Measurements from ENCODE around the gene ZNF823.
A peak's percentile ranks its signal among the peaks of the same experiment; 100 is the strongest.
"Not testable (repeated sequence)": the region's sequence is repeated elsewhere in the genome, so short reads cannot be mapped to it uniquely, and the experiment has no call there.

Gene ZNF823

DNA sequence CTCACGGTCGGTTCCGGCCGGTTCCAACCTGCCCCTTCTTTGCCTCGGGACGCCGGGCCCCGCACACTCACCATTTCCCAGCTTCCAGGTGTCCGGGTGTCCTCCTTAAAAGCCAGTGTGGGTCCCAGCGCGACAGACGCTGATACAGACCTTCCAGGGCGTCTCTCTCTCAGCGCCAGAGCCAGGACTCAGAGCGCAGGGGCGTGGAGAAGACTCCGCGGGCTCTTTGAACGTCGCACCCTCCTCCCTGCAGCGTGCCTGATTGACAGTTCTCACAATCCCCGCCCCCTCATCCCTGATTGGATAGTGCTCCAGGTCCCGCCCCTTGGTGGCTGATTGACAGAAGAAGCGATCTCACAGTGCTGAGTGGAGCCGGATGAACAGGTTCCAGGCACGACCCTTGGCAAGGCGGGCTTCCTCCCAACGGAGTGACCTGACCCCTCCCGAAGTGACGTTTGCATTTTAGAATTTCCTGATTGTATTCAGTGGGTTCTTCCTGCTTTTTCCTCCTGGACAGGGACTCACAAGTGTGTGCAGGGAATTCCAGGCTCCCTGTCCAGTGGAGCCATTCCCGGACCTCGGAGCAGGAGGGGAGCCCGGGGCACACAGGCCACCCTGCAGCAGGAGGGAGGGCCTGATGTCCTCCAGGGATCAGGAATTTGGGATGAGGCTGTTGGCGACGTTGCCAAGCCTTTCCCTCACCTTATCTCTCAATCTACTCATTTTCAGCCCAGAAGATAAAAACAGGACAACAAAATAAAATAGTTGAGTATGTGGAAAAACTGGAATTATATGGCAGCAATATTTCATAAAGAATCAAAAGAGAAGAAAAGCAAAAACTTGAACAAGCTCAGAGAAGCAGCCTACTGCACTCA, at the start of gene ZNF823:
TSS of gene ZNF823 (minus strand) at position 201 of the 875 bp plus-strand sequence. CDS start at position 74, 127 bp downstream.
- Mint-ChIP-seq H3K27me3 (peaks cover 2% of the 10 kb centered on the region), H3K4me1 (peaks cover 23% of the 10 kb centered on the region), H3K36me3 (peaks cover 4% of the 10 kb centered on the region), H3K9me3 (no peaks in the 10 kb centered on the region), H3K27ac (peak within 1 kb of the TSS; percentile 86), H3K4me3 (peak within 1 kb of the TSS; percentile 99)

DNA sequence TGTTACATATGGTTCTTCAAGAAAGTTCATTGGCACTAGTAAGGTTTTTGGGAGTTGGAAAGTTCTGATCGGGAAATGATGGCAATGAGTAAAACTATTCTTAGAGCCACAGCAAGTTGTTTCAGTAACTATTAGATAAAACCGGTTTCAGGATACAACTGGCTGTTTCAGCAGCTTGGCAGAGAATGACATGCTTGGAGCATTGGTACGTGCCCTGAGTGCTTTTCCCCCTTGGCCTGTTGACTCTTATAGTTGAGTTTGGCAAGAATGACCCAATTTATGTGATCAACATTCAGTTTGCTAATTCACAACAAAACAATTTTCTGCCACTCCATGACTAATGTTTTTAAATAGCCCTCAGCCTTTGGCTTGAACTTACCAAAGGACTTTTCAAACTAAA, 48.8 kb upstream of the ZNF823 start:
- H3K27me3 Mint-ChIP-seq, result no peaks in the 10 kb centered on the region
- H3K27ac Mint-ChIP-seq, result no peak overlapping the region
- peaks cover 27% of the 10 kb centered on the region for H3K36me3 Mint-ChIP-seq
- H3K4me1 Mint-ChIP-seq, result no peaks in the 10 kb centered on the region
- H3K4me3 Mint-ChIP-seq, result no peak overlapping the region
- H3K9me3 Mint-ChIP-seq, result peaks cover 18% of the 10 kb centered on the region

DNA sequence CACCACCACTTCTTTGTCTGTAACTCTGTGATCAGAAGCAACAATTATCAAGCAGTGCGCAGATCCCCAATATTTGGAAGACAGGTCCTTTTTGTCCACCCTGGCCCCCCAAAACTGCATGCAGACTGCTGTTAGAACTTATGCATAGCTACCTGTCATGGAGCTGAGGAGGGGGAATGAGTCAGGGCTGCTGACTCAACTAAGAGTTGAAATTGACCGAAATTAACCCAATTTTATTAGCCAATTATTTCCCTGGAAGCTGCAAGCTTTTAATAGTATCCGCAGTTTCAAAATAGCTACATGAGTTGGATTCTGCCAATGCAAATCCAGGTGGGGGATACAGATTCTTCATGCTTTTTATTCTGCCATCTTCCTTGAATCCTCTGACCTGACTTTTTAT, 45.6 kb upstream of the ZNF823 start:
- Mint-ChIP-seq H3K4me1 (no peaks in the 10 kb centered on the region), H3K36me3 (peaks cover 43% of the 10 kb centered on the region), H3K9me3 (peaks cover 8% of the 10 kb centered on the region), H3K27ac (no peak overlapping the region), H3K27me3 (no peaks in the 10 kb centered on the region), H3K4me3 (no peak overlapping the region)

DNA sequence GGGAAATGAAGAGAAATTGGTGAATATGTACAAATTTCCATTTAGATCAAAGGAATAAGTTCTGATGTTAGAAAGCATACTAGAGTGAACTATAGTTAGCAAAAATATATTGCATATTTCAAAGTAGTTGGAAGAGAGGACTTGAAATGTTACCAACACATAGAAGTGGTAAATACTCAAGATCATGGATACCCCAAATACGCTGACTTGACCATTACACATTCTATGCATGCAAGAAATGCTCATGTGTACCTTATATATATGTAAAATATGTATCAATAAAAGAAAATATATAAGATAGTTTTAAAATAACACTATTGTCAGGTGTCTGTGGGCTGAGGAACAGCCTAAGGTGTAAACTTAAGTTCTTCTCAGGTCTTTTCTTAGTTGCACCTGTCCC, 45.0 kb upstream of the ZNF823 start:
- no peaks in the 10 kb centered on the region for H3K4me1 Mint-ChIP-seq
- H3K36me3 Mint-ChIP-seq, result peaks cover 43% of the 10 kb centered on the region
- H3K27me3 Mint-ChIP-seq, result no peaks in the 10 kb centered on the region
- no peak overlapping the region for H3K27ac Mint-ChIP-seq
- peaks cover 8% of the 10 kb centered on the region for H3K9me3 Mint-ChIP-seq
- H3K4me3 Mint-ChIP-seq, result no peak overlapping the region

DNA sequence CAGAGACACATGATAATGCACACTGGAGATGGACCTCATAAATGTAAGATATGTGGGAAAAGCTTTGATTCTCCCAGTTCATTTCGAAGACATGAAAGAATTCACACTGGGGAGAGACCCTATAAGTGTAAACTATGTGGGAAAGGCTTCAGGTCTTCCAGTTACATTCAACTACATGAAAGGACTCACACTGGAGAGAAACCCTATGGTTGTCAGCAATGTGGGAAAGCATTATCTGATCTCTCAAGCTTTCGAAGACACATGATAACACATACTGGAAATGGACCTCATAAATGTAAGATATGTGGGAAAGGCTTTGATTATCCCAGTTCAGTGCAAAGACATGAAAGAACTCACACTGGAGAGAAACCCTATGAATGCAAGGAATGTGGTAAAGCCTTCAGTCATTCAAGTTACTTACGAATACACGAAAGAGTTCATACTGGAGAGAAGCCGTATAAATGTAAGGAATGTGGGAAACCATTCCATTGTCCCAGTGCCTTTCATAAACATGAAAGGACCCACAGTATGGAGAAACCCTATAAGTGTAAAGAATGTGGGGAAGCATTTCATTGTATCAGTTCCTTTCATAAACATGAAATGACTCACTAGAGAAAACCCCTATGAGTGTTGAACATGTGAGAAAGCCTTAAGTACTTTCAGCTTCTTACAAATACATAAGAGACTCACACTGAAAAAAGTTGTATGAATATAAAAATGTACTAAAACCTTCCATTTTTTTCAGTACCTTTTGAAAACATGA, 42.7 kb upstream of the ZNF823 start:
- Mint-ChIP-seq H3K9me3 (peaks cover 13% of the 10 kb centered on the region), H3K36me3 (peaks cover 61% of the 10 kb centered on the region)

DNA sequence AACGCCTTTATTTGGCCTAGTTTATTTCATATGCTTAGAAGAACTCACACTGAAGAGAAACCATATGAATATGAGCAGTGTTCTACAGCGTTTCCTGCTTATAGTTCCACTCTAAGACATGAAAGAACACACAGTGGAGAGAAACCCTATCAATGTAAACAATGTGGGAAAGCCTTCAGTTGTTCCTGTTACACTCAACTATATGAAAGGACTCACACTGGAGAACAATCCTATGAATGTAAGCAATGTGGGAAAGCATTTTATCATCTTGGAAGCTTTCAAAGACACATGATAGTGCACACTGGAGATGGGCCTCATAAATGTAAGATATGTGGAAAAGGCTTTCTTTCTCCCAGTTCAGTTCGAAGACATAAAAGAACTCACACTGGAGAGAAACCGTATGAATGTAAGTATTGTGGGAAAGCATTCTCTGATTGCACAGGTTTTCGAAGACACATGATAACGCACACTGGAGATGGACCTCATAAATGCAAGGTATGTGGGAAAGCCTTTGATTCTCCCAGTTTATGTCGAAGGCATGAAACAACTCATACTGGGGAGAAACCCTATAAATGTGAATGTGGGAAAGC, 41.8 kb upstream of the ZNF823 start:
- peaks cover 13% of the 10 kb centered on the region for H3K9me3 Mint-ChIP-seq
- H3K27ac Mint-ChIP-seq, result no peak overlapping the region
- H3K4me1 Mint-ChIP-seq, result no peaks in the 10 kb centered on the region
- H3K4me3 Mint-ChIP-seq, result no peak overlapping the region
- peaks cover 69% of the 10 kb centered on the region for H3K36me3 Mint-ChIP-seq
- H3K27me3 Mint-ChIP-seq, result no peaks in the 10 kb centered on the region

More for the DNA sequence above, 42.7 kb upstream of the ZNF823 start:
- H3K27ac Mint-ChIP-seq, result no peak overlapping the region
- no peak overlapping the region for H3K4me3 Mint-ChIP-seq
- H3K27me3 Mint-ChIP-seq, result no peaks in the 10 kb centered on the region
- no peaks in the 10 kb centered on the region for H3K4me1 Mint-ChIP-seq

DNA sequence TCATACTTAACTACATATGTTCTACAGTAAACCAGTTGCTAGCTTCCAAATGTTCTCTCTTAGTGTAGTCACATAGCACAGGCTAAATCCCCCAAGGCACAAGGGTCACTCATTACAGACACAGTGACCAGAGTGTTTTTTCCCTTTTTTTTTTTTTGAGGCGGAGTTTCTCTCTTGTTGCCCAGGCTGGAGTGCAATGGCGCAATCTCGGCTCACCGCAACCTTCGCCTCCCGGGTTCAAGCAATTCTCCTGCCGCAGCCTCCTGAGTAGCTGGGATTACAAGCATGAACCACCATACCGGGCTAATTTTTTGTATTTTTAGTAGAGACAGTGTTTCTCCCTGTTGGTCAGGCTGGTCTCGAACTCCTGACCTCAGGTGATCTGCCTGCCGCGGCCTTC, 37.9 kb upstream of the ZNF823 start:
- peaks cover 24% of the 10 kb centered on the region for H3K9me3 Mint-ChIP-seq
- H3K4me3 Mint-ChIP-seq, H3K4me1 Mint-ChIP-seq, H3K27ac Mint-ChIP-seq, H3K27me3 Mint-ChIP-seq: not testable (repeated sequence)
- H3K36me3 Mint-ChIP-seq, result peaks cover 70% of the 10 kb centered on the region

DNA sequence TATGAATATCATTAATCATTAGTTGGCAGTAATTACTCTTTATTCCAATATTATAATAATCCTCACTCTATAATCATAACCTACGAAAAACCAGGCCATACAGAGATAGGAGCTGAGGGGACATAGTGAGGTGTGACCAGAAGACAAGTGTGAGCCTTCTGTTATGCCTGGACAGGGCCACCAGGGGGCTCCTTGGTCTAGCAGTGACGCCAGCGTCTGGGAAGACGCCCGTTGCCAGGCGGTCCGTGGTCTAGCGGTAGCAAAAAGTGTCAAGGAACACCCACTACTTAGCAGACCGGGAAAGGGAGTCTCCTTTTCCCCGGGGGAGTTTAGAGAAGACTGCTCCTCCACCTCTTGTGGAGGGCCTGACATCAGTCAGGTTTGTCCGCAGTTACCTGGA, 32.8 kb upstream of the ZNF823 start:
- peaks cover 24% of the 10 kb centered on the region for H3K9me3 Mint-ChIP-seq
- not testable (repeated sequence) for H3K27ac Mint-ChIP-seq, H3K27me3 Mint-ChIP-seq, H3K4me3 Mint-ChIP-seq
- H3K4me1 Mint-ChIP-seq, result peaks cover 20% of the 10 kb centered on the region
- peaks cover 43% of the 10 kb centered on the region for H3K36me3 Mint-ChIP-seq

DNA sequence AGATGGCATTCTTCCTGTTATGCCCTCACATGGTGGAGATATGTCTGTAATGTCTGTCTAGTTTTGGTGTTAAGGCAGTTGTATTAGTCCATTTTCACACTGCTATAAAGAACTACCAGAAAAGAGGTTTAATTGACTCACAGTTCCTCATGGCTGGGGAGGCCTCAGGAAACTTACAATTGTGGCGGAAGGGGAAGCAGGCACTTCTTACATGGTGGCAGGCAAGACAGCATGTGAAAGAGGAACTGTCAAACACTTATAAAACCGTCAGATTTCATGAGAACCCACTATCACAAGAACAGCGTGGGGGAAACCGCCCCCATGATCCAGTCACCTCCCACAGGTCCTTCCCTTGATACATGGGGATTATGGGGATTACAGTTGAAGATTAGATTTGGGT, 31.2 kb upstream of the ZNF823 start:
- Mint-ChIP-seq H3K27ac (no peak overlapping the region), H3K4me3 (no peak overlapping the region), H3K9me3 (peaks cover 24% of the 10 kb centered on the region), H3K36me3 (peaks cover 35% of the 10 kb centered on the region), H3K4me1 (peaks cover 22% of the 10 kb centered on the region), H3K27me3 (no peaks in the 10 kb centered on the region)

DNA sequence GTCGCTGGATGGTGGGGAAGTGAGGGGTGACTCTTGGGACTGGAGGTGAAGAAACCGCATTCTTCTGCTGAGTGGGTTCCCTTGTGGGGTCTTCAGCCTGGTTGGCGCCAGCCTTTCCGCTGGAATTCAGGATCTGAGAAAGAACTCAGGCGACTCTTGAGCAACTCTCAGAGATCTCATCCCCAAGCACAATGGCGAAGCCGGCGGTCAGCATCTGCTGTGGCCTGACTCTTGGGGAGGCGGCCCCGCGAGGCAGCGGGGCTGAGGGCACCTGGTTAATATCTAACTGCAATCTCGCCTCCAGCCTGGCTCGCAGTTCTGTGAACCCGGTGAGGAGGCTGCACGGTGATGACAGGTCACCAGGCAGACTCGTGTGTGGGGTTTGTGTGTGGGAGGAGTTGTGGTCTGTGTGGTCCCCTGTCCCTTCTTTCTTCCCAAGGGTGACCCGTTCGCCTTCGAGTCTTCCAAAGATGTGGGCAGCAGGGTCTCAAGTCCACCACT, 28.9 kb upstream of the ZNF823 start:
- peak overlapping the region; percentile 99 for H3K4me3 Mint-ChIP-seq
- H3K27me3 Mint-ChIP-seq, result peaks cover 4% of the 10 kb centered on the region
- peaks cover 9% of the 10 kb centered on the region for H3K9me3 Mint-ChIP-seq

DNA sequence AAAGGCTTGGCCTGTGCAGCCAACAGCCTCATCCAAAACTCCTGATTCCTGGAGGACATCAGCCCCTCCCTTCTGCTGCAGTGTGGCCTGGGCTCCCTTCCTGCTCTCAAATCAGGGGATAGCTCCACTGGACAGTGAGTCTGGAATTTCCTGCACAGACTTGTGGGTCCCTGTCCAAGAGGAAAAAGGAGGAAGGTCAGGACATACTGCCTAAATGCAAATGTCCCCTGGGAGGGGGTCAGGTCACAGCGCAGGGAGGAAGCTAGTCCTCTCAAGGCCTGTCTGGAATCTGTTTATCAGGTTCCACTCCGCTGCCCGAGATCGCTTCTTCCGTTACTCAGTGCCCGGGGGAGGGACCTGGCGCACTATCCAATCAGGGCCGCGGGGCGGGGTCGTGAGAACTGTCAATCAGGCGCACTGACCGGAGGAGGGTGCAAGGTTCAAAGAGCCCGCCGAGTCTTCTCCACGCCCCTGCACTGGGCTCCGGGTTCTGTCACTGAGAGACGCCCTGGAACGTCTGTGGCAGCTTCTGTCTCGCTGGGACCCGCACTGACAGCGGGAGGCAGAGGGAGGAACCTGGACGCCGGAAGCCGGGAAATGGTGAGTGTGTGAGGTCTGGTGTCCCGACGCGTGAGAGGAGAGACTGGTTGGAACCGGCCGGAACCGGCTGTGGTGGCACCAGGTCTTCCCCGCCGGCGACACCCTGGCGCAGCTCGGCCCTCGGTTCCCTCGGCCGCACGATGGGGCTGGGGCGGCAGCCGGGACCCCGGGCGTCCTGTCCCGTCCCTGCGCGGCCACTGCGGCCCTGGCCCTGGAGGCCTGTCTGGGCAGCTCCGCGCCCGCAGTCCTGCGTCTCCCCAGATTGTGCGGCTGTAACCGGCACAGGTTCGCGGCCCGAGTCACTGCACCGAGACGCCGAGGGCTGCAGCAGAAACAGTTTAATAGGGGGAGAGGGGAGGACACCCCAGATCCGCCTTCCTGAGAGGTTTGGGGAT, 28.1 kb upstream of the ZNF823 start, which contains the start of gene ZNF441:
TSS of gene ZNF441 (plus strand) at position 404 of the 995 bp plus-strand sequence. CDS start at position 598, 194 bp downstream.
- peak within 1 kb of the TSS; percentile 99 for H3K4me3 Mint-ChIP-seq

More for the DNA sequence above, 28.9 kb upstream of the ZNF823 start:
- Mint-ChIP-seq H3K4me1 (peaks cover 22% of the 10 kb centered on the region), H3K36me3 (peaks cover 27% of the 10 kb centered on the region), H3K27ac (peak overlapping the region; percentile 62)

DNA sequence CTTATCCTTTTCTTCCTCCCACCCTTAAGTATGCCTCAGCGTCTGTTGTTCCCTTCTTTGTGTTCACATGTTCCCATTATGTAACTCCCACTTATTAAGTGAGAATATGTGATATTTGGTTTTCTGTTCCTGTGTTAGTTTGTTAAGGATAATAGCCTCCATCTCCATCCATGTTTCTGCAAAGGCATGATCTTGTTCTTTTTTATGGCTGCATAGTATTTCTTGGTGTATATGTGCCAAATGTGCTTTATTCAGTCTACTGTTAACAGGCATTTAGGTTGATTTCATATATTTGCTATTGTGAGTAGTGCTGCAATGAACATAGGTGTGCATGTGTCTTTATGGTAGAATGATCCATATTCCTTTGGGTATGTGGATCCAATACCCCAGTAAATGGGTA, 24.9 kb upstream of the ZNF823 start:
- no peak overlapping the region for H3K4me3 Mint-ChIP-seq
- H3K27me3 Mint-ChIP-seq, result peaks cover 6% of the 10 kb centered on the region
- peaks cover 17% of the 10 kb centered on the region for H3K4me1 Mint-ChIP-seq
- peaks cover under 1% of the 10 kb centered on the region for H3K9me3 Mint-ChIP-seq
- peaks cover 7% of the 10 kb centered on the region for H3K36me3 Mint-ChIP-seq
- no peak overlapping the region for H3K27ac Mint-ChIP-seq

More for the DNA sequence above, 28.1 kb upstream of the ZNF823 start, which contains the start of gene ZNF441:
- Mint-ChIP-seq H3K9me3 (peaks cover 4% of the 10 kb centered on the region), H3K36me3 (peaks cover 21% of the 10 kb centered on the region), H3K4me1 (peaks cover 22% of the 10 kb centered on the region), H3K27ac (peak within 1 kb of the TSS; percentile 94), H3K27me3 (peaks cover 4% of the 10 kb centered on the region)

DNA sequence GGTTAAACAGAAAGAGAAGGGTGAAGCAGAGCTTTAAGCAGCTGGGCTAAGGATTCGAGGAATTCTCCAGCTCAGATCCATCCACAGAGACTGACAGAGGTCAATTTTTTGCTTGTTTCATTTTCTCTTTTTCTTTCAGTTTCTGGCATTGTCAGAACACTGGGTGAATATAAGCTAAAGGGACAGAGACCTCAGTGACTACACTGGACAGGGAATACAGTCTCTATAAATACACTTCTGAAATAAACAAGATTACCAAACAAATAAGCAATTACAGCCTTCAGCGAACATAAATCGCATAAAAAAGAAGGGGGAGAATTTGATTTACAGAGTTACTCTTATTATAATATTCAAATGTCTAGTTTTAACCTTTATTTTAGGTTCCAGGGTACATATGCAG, 24.4 kb upstream of the ZNF823 start:
- Mint-ChIP-seq H3K4me3 (no peak overlapping the region), H3K27ac (no peak overlapping the region), H3K9me3 (no peaks in the 10 kb centered on the region), H3K4me1 (peaks cover 12% of the 10 kb centered on the region), H3K36me3 (peaks cover 6% of the 10 kb centered on the region), H3K27me3 (peaks cover 6% of the 10 kb centered on the region)

DNA sequence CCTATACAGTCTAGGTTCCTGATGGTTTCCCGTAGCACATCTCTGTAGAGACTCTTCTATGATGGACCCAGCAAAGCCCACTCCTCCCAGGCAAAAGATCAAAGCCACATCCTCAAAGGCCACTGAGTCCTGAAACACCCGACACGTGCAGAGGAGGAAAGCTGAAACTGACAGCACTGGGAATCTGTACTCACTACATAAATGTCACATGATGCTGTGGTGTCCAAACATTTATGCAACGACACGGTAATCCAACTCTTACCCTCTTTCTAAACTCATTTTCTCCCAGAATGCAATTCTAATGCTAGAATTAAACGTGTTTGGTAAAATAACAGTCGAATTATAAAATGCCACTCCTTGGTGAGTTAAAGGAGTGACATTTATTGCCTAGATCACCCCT, 21.1 kb upstream of the ZNF823 start:
- peaks cover 9% of the 10 kb centered on the region for H3K27me3 Mint-ChIP-seq

More for the DNA sequence above, 21.1 kb upstream of the ZNF823 start:
- H3K36me3 Mint-ChIP-seq, result peaks cover 13% of the 10 kb centered on the region
- H3K27ac Mint-ChIP-seq, result no peak overlapping the region
- H3K4me3 Mint-ChIP-seq, result no peak overlapping the region
- H3K4me1 Mint-ChIP-seq, result no peaks in the 10 kb centered on the region
- H3K9me3 Mint-ChIP-seq, result peaks cover 9% of the 10 kb centered on the region

Measured in activated naive CD4-positive, alpha-beta T cell treated with anti-CD3 and anti-CD28 coated beads, Interleukin-2, amount 50 U/mL, for 24 hours (primary cell).